WI38 (cell line): ENCODE data around the gene L1CAM.

Experiments
- H3K4me3 ChIP-seq: 2 replicates; pipeline ENCODE4 v1.5.1; 2011; ENCODE audit warnings: low read depth, mild to moderate bottlenecking, control low read depth, low read length
- TF ChIP-seq, protein P1 (sequence below): IDR thresholded peaks from 2 replicates; pipeline ENCODE4 v1.5.1; 2012; ENCODE audit warnings: low read depth, mild to moderate bottlenecking, control low read depth, low read length

The L1CAM gene

DNA sequence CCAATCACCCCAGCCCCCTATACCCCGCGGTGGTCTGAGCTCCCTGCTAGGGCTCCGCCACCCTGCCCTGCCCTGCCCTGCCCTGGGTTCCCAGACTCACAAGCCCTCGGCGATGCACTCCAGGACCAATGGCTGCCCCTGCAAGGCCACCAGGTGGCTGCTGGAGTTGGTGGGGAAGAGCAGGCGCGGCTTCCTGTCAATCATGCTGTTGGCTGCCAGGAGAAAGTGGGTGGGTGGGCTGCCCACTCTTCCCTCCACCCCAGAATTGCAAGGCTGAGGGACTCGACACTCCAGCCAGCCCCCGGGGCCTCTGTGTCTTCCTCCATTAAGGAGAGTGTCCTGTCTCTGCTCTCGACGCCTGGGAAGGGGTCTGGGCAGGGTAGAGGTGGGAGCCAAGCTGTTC lies 15.7 kb downstream of the L1CAM start:
- H3K4me3 ChIP-seq, result no peak overlapping the region
- TF ChIP-seq, protein P1, sequence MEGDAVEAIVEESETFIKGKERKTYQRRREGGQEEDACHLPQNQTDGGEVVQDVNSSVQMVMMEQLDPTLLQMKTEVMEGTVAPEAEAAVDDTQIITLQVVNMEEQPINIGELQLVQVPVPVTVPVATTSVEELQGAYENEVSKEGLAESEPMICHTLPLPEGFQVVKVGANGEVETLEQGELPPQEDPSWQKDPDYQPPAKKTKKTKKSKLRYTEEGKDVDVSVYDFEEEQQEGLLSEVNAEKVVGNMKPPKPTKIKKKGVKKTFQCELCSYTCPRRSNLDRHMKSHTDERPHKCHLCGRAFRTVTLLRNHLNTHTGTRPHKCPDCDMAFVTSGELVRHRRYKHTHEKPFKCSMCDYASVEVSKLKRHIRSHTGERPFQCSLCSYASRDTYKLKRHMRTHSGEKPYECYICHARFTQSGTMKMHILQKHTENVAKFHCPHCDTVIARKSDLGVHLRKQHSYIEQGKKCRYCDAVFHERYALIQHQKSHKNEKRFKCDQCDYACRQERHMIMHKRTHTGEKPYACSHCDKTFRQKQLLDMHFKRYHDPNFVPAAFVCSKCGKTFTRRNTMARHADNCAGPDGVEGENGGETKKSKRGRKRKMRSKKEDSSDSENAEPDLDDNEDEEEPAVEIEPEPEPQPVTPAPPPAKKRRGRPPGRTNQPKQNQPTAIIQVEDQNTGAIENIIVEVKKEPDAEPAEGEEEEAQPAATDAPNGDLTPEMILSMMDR, result no peak

DNA sequence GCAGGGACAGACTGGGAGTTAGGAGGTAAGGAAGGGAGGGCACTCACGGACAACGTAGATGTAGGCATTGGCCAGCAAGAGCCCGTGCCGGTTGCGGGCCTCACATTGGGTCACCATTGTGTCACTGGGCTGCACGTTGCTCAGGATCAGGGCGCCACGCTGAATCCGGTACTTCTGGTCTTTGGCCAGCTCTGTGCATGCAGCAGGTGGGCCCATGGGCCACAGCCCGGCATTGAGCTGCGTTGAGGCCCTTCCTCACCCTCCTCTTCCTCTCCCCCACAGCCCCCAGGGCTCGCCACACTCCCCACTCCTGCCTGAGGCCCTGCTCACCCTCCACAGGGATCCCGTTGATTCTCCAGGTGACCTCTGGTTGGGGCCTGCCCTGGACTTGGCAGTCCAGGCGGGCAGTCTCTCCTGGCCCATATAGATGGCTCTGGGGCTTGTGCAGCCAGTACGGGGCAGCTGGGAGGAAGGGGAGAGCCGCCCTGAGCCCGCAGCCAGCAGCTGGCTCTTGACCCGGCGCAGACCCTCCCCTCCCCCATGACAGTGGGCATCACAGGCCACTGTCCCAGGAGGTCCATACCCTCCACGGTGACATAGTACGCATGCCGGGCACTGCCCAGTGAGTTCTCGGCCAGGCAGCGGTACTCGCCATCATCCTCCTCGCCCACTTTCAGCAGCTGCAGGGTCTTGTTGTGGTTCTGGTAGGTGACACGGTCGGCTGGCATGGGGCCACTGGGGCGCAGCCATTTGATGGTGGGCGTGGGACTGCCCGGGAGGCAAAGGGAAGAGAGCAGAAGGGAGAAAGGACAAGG lies 16.3 kb downstream of the L1CAM start:
- TF ChIP-seq, protein P1, result no peak
- H3K4me3 ChIP-seq, result no peak overlapping the region

DNA sequence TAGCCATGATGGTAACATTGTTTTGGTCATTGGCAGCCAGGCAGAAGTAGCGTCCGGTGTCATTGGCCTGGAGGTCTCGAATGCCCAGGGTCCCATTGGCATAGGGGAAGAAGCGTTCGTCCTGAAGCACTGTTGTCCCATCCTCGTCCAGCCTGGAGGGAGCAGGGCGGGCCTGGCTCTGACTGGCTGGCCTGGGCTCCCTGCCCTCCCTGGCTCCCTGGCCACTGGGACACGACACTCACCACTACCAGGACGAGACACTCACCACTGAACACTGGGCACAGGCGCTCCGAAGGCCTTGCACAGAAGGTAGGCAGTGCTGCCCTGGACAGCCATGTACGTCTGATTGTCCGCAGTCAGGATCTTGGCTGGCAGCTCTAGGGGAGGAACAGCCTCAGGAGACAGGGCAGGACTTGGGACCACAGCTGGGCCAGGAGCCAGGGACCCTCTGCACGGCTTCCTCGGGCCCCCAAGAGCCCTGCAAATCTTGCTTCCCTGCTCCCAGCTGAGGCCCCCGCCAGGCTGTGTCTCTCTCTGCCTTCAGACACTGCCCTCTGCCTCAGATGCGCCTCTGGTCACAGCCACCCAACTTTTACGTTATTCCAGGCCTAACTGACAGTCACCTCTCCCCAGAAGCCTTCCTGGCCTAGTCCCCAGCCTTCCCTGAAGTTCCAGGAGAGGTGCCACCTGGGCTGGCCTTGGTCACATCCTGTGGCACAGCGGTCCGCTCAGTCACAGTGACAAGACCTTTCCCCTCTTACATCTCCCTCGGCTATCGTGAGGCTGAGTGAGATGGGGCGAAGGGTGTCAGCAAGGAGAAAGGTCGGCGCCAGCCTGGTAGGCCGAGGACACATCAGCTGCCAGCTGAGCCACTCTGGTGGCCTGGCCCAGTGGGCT lies 17.1 kb downstream of the L1CAM start:
- TF ChIP-seq, protein P1, result no peak
- no peak overlapping the region for H3K4me3 ChIP-seq

DNA sequence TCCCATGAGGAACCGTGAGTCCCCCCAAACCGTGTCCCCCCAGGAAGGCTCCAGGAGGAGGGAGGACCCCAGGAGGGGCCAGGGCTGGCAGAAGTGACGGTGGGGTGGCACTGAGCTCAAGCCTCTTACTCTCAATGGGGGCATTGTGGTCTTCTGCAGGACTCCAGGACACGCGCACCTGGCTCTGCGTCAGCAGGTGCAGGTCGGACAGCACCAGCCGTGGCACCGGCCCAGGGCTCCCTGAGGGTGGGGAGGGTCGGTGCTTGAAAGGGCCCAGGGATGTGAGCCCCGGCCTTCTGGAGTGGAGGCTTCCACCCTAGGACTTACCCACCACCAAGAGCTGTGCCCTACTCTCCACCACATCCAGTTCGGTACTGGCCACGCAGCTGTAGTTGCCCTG lies 18.3 kb downstream of the L1CAM start:
- H3K4me3 ChIP-seq, result no peak overlapping the region
- TF ChIP-seq, protein P1, result no peak

DNA sequence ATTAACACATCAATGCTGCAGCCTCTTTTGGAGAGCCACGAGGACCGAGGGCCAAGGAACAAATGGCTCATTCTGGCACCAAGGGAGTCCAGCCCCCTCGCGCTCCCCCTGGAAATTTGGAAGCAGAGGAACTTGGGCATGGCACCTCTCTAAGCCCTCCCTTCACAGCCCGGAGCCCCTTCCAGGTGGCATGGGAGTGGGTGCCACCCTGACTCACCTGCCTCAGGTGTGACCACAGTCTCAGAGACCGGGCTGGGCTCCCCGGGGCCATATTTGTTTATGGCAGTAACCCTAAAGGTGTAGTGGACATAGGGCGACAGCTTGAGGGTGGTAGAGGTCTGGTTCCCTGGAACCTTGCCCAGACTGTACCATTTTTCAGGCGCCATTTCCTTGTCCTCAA lies 18.8 kb downstream of the L1CAM start:
- TF ChIP-seq, protein P1, result no peak
- no peak overlapping the region for H3K4me3 ChIP-seq

DNA sequence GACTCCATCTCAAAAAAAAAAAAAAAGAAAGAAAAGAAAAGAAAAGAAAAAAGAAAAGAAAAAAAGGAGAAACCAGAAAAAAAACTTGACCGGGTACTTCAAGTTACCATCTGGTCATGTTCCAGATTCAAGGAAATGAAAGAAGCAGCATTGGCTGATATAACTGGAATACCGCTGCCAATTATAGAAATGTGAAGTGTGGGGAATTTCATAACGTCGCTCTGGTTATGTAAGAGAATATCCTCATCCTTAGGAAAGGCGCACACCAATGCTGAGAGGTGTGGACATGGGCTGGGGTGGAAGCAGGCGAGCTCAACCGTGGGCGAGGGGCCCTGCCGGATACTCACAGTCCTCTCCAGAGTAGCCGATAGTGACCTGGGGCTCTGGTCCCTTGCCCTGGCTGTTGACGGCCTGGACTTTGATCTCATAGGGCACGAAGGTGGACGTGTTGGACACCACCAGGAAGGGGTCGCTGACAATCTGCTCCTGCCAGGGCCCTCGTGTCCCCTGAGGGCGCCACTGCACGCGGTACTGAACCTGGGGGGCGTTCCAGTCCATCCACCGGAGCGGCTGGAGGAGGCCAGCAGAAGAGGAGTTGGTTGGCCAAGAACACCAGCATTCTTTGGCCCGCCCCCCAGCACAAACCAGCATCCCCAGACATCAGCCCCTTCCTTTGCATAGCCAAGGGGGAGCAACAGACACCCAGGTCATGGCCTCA lies 19.5 kb downstream of the L1CAM start:
- H3K4me3 ChIP-seq, result no peak overlapping the region
- TF ChIP-seq, protein P1, result no peak
